B cell (primary cell): Measurements from ENCODE around the gene CTRB1.

Experiments used
- CTCF ChIP-seq: fragments of 200-600 bp; IDR thresholded peaks from one replicate; pipeline ENCODE4 v1.8.0; 2022; ENCODE audit warnings: antibody characterized with exemption, mild to moderate bottlenecking
- EZH2 ChIP-seq: IDR thresholded peaks from 2 replicates; pipeline ENCODE4 v1.6.1; 2012; ENCODE audit warnings: borderline replicate concordance, low read depth, mild to moderate bottlenecking, moderate library complexity, low read length; ENCODE audit not compliant: insufficient read depth, poor library complexity, severe bottlenecking

GRCh38 chr16:75218256-75219076 is at the start of gene CTRB1:
- TF ChIP-seq EZH2, result no peak
- TF ChIP-seq CTCF, result no peak
